ENCODE measurements around the gene PIM2. TPM values are rescaled to one million over a fixed set of nuclear protein-coding genes. Genes with fewer than 3 reads are reported as not detected.
A peak's percentile ranks its signal among the peaks of the same experiment; 100 is the strongest.

PIM2 gene
- total RNA-seq, 1 experiment from 2014 or later: 13.4 TPM

- DNase-seq (ENCODE audit: low spot score): no peak
Measured at GRCh38 chrX:48936429-48937053, 17.7 kb upstream of the PIM2 start.

GRCh38 chrX:48935301-48935670 lies 16.5 kb upstream of the PIM2 start:
- DNase-seq (ENCODE audit: low spot score): no peak

GRCh38 chrX:48934581-48935300 lies 15.9 kb upstream of the PIM2 start:
- DNase-seq (ENCODE audit: low spot score): no peak

GRCh38 chrX:48933757-48934156 lies 14.9 kb upstream of the PIM2 start:
- no peak for DNase-seq (ENCODE audit: low spot score)

GRCh38 chrX:48927736-48928382 lies 9.0 kb upstream of the PIM2 start:
- no peak for DNase-seq (ENCODE audit: low spot score)

GRCh38 chrX:48927123-48927522 lies 8.3 kb upstream of the PIM2 start:
- DNase-seq (ENCODE audit: low spot score): no peak

GRCh38 chrX:48924270-48924669 lies 5.4 kb upstream of the PIM2 start:
- DNase-seq (ENCODE audit: low spot score): no peak

GRCh38 chrX:48923771-48924170 lies 4.9 kb upstream of the PIM2 start:
- no peak for DNase-seq (ENCODE audit: low spot score)

- DNase-seq (ENCODE audit: low spot score): no peak
Measured at GRCh38 chrX:48920718-48921104, 1.9 kb upstream of the PIM2 start.

- DNase-seq (ENCODE audit: low spot score): no peak
Measured at GRCh38 chrX:48919947-48920717, 1.3 kb upstream of the PIM2 start.

GRCh38 chrX:48919360-48919841 lies 577 bp upstream of the PIM2 start:
- DNase-seq (ENCODE audit: low spot score): no peak

- no peak for DNase-seq (ENCODE audit: low spot score)
Measured at GRCh38 chrX:48918301-48918642, 552 bp downstream of the PIM2 start.

GRCh38 chrX:48917139-48918001 lies 1.5 kb downstream of the PIM2 start:
- DNase-seq (ENCODE audit: low spot score): peak; percentile 93

GRCh38 chrX:48914593-48915493 lies 4.0 kb downstream of the PIM2 start:
- DNase-seq (ENCODE audit: low spot score): no peak

- no peak for DNase-seq (ENCODE audit: low spot score)
Measured at GRCh38 chrX:48913605-48914366, 5.0 kb downstream of the PIM2 start.

GRCh38 chrX:48911412-48912182 lies 7.2 kb downstream of the PIM2 start, which contains the start of gene SLC35A2:
TSS of gene SLC35A2 (minus strand) at chrX:48911646. CDS start at chrX:48911636, 10 bp downstream.
- peak; percentile 89 for DNase-seq (ENCODE audit: low spot score)

- DNase-seq (ENCODE audit: low spot score): peak; percentile 48
Measured at GRCh38 chrX:48910926-48911411, 7.9 kb downstream of the PIM2 start.

- no peak for DNase-seq (ENCODE audit: low spot score)
Measured at GRCh38 chrX:48909703-48910294, 9.0 kb downstream of the PIM2 start.

Data from HT-29 (cell line).